Urothelium cell line (cell line): ENCODE measurements around the gene SYT2.
A peak's percentile ranks its signal among the peaks of the same experiment; 100 is the strongest.
"Not testable (repeated sequence)": the region's sequence is repeated elsewhere in the genome, so short reads cannot be mapped to it uniquely, and the experiment has no call there.

ENCODE experiments used
- DNase-seq: peaks from one replicate; pipeline ENCODE4 v3.0.0; 2011; ENCODE audit warnings: low spot score, mixed read lengths
- FAIRE-seq: peaks from 2 replicates; lab custom pipeline; 2011; peaks lifted over from hg19 to GRCh38; lab: Jason Lieb, UNC

The SYT2 gene

GRCh38 chr1:202553560-202554038 lies 156.7 kb downstream of the SYT2 start:
- FAIRE-seq = no peak
- no peak for DNase-seq

DNA sequence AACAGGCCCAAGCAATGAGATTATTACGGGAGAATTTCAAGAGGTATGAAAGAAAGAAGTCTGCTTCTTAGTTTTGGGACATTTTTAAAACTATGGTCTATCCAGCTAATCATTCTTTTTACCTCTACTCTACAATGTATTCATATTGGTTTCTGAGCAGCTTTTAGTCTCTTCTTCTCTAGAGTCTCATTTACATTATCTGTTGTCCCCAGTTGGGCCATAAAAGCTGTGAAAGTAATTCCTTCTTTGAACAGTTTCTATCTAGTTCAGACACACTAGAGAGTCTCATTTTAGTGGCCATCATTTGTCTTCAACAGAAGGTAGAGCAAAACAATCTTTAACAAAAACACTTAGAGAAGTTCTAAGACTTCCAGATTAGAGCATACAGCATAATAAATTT lies 157.2 kb downstream of the SYT2 start:
- DNase-seq, FAIRE-seq: not testable (repeated sequence)

- FAIRE-seq, DNase-seq: not testable (repeated sequence)
These were observed 157.6 kb downstream of the SYT2 start for GRCh38 chr1:202552615-202553014.

DNA sequence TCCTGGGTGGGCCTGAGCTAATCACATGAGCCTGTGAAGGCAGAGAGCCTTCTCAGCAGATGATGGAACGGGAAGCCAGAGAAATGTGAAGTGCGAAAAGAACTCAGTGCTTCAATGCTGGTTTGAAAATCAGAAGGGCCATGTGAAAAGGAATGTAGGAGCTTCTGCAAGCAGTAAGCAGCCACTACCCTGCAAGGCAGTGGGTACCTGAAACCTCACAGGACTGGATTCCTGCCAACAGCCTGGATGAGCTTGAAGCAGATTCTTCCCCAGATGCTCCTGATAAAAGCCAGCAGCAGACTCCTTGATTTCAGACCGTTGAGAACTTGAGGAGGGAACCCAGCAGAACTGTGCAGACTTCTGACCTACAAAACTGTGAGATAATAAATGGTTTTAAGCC lies 158.6 kb downstream of the SYT2 start:
- DNase-seq = no peak
- FAIRE-seq = no peak

DNA sequence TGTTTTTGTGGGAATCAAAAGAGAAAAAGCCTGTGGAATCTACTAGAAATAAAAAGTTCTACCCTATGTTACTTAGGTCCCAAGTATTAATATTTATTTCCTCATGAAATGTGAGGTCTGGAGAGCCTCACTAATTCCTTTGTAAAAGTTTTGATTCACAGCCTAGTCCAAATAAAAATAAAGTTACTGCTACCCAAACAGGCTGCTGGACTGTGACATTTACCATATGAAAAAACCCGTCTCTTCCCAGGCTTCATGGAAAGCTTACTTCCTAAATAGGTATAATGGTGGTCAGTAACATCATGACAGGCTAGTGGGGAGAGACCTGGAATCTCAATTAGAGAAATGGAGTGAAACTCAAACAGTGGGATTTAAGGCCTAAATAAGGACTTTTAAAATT lies 160.2 kb downstream of the SYT2 start:
- not testable (repeated sequence) for DNase-seq, FAIRE-seq

- FAIRE-seq (no peak), DNase-seq (no peak)
These were observed 163.0 kb downstream of the SYT2 start for GRCh38 chr1:202547215-202547614.

GRCh38 chr1:202546796-202547195 lies 163.5 kb downstream of the SYT2 start:
- not testable (repeated sequence) for DNase-seq, FAIRE-seq

DNA sequence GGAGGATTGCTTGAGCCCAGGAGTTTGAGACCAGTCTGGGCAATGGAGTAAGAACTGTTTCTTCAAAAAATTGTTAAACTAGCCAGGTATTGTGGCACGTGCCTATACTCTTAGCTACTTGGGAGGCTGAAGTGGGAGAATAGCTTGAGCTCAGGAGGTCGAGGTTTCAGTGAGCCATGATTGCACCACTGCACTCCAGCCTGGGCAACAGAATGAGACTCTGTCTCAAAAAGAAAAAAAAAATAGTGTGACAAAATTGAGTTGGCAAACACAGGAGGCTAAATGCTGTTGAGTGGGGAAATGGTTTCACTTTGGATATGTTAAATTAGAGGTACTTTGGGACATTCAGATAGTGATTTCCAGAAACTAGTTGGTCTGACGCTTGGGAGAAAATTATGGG lies 163.9 kb downstream of the SYT2 start:
- not testable (repeated sequence) for FAIRE-seq, DNase-seq

DNA sequence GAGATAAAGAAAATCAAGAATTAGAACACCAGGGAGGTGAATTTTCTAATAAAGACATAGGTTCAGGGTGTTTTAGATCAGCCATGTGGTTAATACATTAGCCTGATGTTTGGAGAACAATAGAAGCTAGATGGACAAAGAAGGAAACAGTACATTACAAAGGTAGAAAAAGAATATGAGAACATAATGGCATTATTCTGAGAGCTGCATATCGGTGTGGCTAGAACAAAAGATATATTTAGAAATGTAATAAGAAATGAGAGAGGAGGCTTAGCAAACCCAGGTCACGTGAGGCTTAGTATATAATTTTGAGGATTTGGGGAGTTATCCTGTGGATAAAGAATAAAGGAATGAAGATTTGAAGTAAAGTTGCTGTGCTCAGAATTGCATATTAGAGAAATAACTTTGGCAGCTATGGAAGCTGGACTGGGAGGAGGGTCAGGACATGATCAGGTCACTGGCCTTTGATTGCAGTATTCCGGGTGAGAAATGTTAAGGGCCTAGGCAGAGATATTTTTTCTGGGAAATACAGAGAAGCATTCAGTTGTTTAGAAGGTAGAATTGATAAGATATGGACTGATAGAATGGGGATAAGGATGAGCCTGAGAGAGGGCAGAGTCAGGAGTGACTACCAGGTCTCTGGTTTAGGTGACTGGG lies 164.5 kb downstream of the SYT2 start:
- not testable (repeated sequence) for FAIRE-seq, DNase-seq

DNA sequence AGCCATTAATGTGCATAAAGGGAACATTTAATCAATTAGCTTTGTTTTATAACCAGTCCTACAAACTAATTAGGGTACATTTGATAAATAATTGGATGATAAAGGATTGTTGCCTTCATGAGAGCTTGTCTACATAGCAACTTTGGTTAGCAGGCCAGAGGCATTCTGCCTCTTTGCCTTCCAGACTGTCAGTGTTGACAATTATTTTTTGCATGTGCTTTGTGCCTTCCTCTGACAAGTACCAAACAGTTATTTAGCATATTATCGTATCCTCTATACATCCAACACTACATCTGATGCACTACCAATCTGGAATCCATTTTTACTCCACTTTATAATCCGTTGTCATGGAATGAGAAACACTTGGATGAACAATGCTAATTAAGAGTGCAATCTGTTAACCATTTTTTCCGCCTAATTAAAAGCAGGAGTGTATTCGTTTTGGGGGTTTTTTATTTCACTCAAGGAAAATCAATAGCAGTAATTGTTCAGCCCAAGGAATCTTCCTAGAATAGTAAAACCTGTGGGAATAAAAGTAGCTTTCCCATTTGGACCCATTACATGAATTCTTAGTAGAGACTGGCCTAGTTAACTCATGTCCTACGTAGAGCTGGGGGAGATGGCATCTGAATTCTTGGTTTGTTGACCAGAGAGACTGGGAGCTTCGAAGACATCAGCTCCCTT lies 165.3 kb downstream of the SYT2 start:
- DNase-seq = not testable (repeated sequence)
- peak; percentile 9 for FAIRE-seq

DNA sequence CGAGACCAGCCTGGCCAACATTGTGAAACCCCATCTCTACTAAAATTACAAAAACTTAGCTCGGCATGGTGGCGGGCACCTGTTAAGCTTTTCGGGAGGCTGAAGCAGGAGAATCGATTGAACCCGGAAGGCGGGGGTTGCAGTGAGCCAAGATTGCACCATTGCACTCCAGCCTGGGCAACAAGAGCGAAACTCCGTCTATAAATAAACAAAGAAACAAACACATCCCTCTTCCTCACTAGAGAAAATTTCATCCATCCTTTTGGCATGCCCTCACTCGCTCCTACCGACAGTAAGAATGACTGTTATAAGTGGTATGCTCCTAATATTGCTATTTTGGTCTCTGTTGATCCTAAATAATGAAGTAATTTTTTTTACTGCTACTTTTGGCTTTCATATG lies 166.7 kb downstream of the SYT2 start:
- FAIRE-seq, DNase-seq: not testable (repeated sequence)

- not testable (repeated sequence) for DNase-seq, FAIRE-seq
These were observed 167.8 kb downstream of the SYT2 start for GRCh38 chr1:202542415-202542814.

GRCh38 chr1:202540858-202541257 lies 169.4 kb downstream of the SYT2 start:
- FAIRE-seq, DNase-seq: not testable (repeated sequence)
